GM15510 (cell line): ENCODE results near the gene TRAF3IP3.
A peak's percentile ranks its signal among the peaks of the same experiment; 100 is the strongest.

Experiments used
- POLR2A ChIP-seq: IDR thresholded peaks from 3 replicates; pipeline ENCODE4 v1.6.1; 2011; ENCODE audit warnings: borderline replicate concordance; ENCODE audit not compliant: insufficient read length; ENCODE audit errors: extremely low read depth

Gene TRAF3IP3, protein sequence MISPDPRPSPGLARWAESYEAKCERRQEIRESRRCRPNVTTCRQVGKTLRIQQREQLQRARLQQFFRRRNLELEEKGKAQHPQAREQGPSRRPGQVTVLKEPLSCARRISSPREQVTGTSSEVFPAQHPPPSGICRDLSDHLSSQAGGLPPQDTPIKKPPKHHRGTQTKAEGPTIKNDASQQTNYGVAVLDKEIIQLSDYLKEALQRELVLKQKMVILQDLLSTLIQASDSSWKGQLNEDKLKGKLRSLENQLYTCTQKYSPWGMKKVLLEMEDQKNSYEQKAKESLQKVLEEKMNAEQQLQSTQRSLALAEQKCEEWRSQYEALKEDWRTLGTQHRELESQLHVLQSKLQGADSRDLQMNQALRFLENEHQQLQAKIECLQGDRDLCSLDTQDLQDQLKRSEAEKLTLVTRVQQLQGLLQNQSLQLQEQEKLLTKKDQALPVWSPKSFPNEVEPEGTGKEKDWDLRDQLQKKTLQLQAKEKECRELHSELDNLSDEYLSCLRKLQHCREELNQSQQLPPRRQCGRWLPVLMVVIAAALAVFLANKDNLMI

DNA sequence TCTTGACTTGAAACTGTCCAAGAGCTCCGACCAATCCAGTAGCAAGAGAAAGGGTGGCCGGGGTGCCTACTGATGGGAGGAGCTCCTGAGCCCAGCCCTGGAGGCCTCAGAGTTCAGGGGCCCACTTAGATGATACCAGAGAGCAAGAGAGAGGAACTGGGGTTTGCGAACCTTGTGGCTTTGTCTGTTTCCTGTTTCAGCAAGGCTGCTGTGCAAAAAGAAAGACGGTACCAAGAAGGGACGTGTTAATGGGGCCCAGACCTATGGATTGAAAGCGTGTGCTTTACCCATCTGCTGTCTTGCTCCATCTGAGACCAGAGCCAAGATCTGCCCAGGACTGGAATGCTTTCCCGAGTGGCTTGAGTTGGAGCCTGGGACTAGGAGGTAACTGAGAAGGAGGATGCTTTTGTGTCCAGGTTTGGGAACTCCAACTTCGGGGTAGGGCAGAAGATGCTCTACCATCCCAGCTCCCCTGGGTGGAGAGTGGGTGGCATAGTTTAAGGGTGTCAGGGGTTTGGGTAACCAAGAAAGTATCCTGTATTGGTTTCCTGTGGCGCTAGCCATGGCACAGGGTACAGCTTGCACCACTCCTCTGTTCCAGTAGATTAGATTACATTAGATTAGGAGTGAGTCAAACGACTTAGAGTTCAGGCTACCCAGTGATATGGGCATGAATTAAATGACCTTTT, at the start of gene TRAF3IP3:
TSS of gene TRAF3IP3 (plus strand) at position 128 of the 689 bp plus-strand sequence. CDS start 3,987 bp downstream, outside the sequence.
- TF ChIP-seq POLR2A: peak; percentile 50

DNA sequence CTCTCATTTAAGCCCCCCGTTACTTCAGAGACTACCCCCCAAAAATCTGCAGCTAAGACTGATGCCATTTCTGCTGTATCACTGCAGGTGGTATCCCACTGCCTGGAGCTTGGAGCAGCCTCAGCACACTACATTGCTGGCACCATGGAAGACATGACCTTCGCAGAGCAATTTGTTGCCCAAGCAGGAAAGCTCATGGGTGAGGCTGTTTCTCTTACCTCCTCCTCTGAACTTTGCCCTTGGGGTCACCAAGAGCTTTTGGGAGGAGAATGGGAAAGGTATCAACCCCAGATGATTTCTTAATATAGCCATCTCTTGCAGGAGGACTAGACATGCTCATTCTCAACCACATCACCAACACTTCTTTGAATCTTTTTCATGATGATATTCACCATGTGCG, 49.2 kb upstream of the TRAF3IP3 start:
- TF ChIP-seq POLR2A: no peak

DNA sequence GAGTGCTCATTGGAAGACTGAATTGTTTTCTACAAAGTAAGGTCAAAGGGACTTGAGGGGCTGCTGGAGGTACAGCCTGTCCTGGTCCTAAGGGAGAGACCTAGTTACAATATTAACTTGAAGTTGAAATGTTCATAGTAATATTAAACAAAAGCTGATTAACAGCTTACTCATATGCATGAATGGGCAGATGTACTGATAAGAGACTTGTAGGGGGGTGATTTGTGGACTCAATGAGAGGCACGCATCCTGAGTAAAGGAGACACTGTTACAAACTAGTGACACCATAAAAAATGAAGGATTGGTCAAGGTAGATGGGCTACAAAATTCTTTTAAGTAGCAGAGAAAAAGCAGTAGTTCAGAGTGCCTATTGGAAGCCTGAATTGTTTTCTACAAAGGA, 48.5 kb upstream of the TRAF3IP3 start:
- no peak for TF ChIP-seq POLR2A

DNA sequence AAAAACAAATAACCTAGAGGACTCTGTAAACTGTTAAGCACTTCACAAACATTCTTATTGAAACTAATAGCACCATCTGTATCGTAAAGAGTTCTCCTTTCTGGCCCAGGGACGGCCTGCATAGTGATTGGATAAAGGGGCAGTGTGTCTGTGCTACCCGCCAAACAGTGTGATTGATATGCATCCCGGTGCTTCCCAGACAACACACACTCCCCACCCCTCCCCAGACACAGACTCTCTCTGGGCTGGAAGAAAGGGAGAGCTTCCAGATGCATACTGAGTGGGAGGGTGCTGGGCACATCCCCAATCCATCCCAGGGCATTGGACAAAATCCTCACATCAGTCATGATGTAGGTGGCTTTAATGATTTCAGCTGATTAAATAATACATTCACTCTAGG, 47.6 kb upstream of the TRAF3IP3 start:
- no peak for TF ChIP-seq POLR2A

DNA sequence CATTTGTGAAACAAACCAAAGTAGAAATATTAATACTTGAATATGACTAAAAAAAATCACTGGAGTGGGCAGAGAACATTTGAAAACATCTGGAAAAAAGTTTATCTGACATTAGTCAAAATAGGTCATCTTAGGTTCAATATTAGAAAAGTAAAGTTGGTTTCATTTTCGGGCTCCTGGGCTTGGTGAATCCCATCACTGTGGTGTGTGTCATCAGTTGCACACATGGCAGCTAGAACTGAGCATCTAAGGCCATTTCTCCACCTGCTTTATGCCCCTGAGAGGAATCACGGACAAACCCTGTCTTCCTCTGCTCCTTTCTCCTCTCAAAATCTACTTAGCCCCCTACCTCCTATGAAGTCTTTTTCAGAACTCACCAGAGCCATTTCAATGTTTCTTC, 45.8 kb upstream of the TRAF3IP3 start:
- no peak for TF ChIP-seq POLR2A

DNA sequence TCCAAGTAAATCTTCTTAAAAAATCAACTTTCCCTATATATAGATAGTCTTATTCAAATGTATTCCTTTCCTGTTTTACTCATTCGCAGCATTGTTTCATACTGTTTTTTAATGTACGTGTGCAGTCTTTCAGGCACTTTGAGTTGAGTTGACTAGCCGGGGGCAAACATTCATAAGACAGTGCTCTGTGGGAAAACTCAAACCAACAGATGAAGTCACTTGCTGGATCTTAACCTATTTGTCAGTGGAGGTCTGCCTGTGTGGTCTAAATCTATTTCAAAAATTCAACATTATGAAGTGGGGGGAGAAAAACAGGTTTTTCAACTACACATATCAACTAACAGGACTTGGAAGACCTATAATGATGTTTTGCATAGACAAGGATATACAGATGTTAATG, 45.0 kb upstream of the TRAF3IP3 start:
- TF ChIP-seq POLR2A: no peak

DNA sequence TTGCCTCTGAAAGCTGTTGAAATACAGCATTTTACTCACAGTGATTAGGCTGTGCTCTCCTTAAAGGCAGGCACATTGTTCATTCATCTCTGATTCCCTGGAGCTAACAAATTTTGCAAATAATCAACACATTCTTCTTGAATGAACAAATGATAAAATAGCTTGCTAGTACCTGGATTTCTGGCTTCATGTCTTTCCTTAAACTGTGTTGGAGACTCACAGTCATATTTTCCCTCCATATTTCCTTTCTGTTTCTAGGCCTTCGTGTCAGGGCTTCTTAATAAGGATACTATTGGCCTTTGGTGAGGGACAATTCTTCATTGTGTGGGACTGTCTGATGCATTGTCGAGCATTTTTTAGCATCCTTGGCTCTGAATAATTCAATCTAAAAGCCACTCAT, 41.5 kb upstream of the TRAF3IP3 start:
- TF ChIP-seq POLR2A: no peak

DNA sequence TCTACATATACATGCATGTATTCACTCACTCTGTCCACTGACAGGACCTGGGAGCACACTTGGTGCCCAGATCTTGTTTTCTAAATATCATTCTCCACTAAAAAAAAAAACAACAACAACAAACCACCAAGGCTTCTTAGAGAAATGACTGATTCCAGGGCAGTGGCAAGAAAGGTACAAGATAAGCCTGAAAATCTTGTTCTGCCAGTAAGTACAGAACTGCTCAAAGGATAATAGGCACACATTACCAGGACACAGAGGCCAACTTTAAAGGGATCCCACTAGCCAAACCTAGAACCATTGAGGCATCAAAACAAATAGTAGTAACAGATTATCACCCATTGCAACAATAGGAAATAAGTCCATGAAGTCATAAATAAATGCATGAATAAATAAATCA, 40.5 kb upstream of the TRAF3IP3 start:
- no peak for TF ChIP-seq POLR2A

DNA sequence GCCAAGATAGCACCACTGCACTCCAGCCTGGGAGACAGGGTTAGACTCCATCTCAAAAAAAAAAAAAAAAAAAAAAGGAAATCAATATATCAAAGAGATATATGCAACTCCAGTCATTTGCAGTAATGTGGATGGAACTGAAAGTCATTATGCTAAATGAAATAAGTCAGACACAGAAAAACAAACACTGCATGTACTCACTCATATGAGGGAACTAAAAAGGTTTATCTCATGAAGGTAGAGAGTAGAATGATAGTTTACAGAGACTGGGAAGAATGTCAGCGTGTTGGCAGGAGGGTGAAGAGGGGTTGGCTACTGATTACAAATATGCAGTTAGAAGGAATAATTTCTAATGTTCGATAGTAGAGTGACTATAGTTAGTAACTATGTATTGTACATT, 38.0 kb upstream of the TRAF3IP3 start:
- TF ChIP-seq POLR2A: no peak

DNA sequence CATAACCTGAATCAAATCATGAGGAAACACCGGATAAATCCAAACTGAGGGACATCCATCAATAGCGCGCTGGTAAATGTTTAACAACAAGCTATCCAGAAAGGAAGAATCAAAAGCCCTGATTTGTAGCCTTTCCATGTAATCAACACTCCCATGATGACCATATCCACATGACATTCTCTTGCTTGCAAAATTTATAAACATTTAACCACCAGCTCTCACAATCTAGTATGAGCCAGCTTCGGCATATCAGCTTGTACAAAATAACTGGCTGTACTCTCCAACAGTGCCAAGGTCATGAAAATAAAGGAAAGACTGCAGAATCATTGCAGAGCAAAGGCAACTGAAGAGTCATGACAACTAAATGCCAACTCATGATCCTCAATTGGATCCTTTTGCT, 35.5 kb upstream of the TRAF3IP3 start:
- no peak for TF ChIP-seq POLR2A

DNA sequence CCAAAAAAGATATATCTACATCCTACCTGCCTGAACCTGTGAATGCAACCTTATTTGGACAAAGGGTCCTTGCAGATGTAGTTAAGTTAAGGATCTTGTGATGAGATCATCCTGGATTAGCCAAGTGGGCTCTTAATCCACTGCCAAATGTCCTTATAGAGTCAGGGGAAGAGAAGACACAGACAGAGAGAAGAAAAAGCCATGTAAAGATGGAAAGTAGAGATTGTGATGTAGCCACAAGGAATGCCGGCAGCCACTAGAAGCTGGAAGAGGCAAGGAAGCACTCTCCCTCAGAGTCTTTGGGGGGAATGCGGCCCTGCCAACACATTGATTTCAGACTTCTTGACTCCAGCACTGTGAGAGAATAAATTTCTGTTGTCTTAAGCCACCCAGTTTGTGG, 35.0 kb upstream of the TRAF3IP3 start:
- TF ChIP-seq POLR2A: no peak

DNA sequence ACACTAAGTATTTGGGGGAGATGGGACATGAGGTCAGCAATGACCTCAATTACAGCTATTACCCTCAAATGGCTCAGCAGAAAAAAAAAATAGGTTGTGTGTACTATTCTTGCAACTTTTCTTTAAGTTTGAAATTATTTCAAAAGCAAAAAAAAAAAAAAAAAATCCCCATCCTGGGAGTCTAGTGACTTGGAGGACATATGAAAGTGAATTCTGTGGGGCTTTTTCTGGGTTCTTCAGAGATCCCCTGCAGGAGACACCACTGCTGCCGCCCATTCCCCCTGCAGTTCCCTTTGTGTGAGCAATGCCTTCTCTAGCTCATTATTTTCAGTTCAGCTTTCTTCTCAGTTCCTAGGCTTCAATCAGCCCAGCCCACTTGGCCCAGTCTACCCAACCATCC, 34.5 kb upstream of the TRAF3IP3 start:
- no peak for TF ChIP-seq POLR2A

DNA sequence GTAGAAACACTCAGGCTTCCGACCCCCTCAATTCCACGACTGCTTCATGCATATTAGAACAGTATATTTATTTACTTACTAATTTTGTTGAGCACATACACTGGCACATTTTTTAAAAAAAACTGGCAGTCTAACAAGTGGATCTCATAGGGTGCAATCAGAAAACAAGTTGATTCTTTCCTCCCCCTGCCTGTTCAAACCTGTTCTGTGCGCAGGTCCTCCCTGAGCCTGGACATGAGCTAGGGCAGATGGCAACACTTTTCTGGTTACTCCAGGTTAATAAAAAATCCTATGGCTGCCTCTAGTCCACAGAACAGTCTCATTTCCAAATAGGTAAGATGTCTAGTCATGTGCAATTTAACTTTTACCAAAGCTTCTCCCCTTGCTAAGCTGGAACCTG, 32.6 kb upstream of the TRAF3IP3 start:
- no peak for TF ChIP-seq POLR2A

DNA sequence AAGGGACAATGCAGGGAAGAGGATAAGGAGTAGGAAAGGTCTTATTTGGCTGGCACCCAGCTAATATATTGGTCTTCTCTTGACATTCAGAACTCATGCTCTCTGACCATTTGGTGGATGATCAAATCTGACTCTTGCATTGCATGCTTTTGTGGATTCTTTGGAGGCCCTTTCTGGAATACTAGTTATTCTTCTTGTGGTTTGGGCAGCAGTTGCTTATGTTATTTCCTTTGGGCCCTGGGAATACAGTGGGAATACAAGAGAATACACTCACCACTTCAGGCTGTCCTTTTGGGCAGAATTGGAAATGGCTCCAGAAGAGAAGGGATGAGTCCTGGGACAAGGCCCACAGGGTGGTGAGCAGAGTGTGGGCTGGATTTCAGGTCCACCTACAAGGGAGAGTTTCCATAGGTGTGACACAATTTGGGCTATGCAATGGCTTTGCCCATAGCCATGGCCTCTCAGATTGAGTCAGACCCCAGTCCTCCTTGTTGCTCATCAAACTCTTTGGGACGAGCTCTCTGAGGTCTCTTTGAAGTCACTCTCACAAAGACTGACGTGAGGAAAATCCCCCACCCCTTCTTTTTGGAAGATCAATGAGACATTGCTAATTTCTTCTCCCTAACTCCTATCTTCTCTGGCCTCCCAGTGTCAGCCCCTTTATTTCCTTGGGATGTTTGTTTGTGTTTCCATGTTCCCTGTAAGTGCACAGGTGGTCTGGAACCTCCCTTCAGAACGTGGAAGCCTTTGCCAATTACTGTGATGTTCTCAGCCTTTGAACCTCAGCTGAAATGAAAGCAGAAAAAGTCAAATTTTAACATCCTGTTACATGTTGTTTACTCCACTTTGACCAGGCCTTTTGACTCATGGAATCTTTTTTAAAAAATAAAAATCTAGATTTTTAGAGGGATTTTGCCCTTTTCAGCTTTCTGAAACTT, 31.8 kb upstream of the TRAF3IP3 start:
- no peak for TF ChIP-seq POLR2A

DNA sequence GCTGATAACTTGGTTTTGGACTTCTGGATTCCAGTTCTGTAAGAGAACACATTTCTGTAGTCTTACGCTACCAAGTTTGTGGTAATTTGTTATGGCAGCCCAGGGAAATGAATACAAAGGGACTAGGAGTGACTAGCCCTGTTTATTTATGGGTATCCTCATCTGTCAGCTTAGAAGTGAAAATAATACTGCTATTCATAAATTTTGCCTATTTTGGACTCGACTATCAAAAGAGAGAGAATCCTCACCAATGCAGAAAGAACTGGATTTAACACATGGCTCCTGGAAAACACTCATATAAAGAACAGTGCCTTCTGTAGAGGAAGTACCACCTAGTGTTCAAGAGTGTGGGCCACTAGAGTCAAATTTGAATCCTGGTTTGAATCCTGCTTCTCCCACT, 28.6 kb upstream of the TRAF3IP3 start:
- no peak for TF ChIP-seq POLR2A
